ENCODE results near the gene NAA30. TPM values are rescaled to one million over a fixed set of nuclear protein-coding genes. Genes with fewer than 3 reads are reported as not detected.
"Not testable (repeated sequence)": the region's sequence is repeated elsewhere in the genome, so short reads cannot be mapped to it uniquely, and the experiment has no call there.

NAA30 gene
- total RNA-seq (2014; rRNA removed; shearing (Covaris generic)) (23.9 and 30.0 TPM in 2 replicates), polyA plus RNA-seq (2016; fragmentation: Nextera tagmentation; extraction: Ambion mirVana) (14.3 and 17.2 TPM in 2 replicates)

DNA sequence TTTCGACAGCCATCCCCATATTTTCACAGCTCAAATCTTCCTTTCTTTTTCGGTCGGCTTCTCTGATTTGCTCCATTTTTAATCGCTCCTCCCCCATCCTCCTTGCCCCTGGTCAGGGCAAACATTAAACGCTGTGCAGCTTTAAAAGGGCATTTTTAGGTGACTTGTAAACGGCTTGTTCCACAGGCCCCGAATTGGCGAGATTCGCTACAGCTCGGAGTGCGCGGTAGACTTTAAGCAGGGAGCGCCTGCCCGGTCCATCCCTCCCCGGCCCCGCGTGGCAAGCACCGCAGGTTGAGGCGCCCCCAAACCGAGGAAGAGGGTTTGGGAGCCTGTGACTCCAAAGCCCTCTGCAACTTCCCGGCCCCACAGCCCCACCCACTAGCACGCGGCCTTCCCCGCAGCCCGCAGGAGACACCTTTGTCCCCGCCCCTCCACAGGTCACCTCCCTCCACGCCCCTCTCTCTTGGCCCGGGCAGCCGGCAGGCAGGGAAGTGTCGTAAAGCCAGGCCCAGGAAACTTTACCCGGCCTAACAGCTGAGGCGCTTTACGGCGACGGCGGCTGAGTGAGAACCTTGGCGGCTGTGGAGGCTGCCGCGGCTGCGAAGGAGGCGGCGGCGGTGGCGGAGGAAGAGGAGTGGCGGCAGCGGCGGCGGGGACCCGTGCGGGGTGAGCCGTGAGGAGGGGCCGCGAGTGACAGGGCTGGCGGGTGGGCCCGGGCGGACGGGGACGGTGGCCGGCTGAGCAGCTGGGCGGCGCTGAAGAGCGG lies at the start of gene NAA30:
NAA30 (plus strand) TSS at position 550 of the 769 bp plus-strand sequence. CDS start 372 bp downstream, outside the sequence.
- Histone ChIP-seq H3K4me2 (ENCODE audit: unreplicated experiment) (peak within 1 kb of the TSS; percentile 90), H3K9me3 (ENCODE audit: low read depth) (no peaks in the 10 kb centered on the region), H3K79me2 (ENCODE audit: insufficient read depth) (peaks cover 46% of the 10 kb centered on the region), H3K4me3 (peak within 1 kb of the TSS; percentile 82), H3K9me2 (ENCODE audit: insufficient read depth) (no peaks in the 10 kb centered on the region), H2AFZ (peak within 1 kb of the TSS; percentile 98), H3K27me3 (replicated peaks; ENCODE audit: insufficient read depth) (no peaks in the 10 kb centered on the region), H3K4me1 (ENCODE audit: insufficient read depth) (peaks cover 30% of the 10 kb centered on the region), H3K27ac (peak within 1 kb of the TSS; percentile 55), H3K36me3 (ENCODE audit: low read depth) (no peaks in the 10 kb centered on the region), H3F3A (ENCODE audit: insufficient read depth) (no peaks in the 10 kb centered on the region), H4K20me1 (ENCODE audit: insufficient read depth) (no peaks in the 10 kb centered on the region; the same call in 1 of the 2 replicates), H3K9ac (peak within 1 kb of the TSS; percentile 82)
- 1% methylated on average over 41 to 61 of the region's 62 CpGs for WGBS, 2 experiments (ENCODE audit: low coverage in 1 of 2, low lambda C conversion rate in 2 of 2, missing lambda C conversion rate in 2 of 2)
- TF ChIP-seq EZH2 (IDR thresholded peaks at IDR 0.05; ENCODE audit: insufficient read depth, poor library complexity, severe bottlenecking), result no peak
- no peak for TF ChIP-seq EZH2phosphoT487 (IDR thresholded peaks at IDR 0.05; ENCODE audit: insufficient read depth, low read depth)
- in situ Hi-C loops (cut with MboI), result no loop called here
- peak; percentile 98 for DNase-seq

DNA sequence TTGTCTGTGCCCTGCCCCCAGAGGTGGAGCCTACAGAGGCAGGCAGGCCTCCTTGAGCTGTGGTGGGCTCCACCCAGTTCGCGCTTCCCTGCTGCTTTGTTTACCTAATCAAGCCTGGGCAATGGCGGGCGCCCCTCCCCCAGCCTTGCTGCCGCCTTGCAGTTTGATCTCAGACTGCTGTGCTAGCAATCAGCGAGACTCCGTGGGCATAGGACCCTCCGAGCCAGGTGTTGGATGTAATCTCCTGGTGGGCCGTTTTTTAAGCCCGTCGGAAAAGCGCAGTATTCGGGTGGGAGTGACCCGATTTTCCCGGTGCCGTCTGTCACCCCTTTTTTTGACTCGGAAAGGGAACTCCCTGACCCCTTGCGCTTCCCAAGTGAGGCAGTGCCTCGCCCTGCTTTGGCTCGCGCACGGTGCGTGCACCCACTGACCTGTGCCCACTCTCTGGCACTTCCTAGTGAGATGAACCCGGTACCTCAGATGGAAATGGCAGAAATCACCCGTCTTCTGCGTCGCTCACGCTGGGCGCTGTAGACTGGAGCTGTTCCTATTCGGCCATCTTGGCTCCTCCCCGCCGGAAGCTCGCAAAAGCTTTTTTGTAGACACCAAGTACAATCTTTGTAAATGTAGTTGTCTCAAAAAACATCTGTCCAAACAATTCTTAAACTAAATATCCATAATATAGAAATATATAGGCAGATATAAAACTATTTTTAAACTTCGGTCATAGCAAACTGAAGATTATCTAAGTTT lies 46.7 kb upstream of the NAA30 start:
- in situ Hi-C loops (cut with MboI); H3K36me3 ChIP-seq (ENCODE audit: low read depth); H3K4me2 ChIP-seq (ENCODE audit: unreplicated experiment): not testable (repeated sequence)

DNA sequence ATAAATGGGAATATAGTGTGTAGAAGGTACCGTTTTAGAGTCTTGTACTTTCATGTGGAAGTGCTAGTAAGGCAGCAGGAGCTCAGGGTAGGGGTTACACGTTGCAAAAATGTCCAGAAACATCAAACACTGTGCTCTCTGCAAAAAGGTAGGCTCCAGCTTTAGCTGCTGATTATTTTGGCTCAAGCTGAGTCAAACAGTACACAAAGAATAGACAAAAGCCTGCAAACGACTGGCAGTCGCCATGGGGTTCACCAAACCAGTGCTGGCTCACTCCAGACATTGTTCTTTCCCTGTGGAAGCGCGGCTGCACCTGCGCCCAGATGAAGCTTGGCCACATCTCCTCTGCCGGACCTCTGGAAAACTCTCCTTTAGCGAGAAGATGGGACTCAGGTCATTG lies 45.3 kb upstream of the NAA30 start:
- no peaks in the 10 kb centered on the region for H3K9me3 ChIP-seq (ENCODE audit: low read depth)
- H3K9ac ChIP-seq, result no peak overlapping the region
- no peak overlapping the region for H3K27ac ChIP-seq
- no peak for DNase-seq
- no peak for TF ChIP-seq EZH2phosphoT487 (IDR thresholded peaks at IDR 0.05; ENCODE audit: insufficient read depth, low read depth)
- TF ChIP-seq EZH2 (IDR thresholded peaks at IDR 0.05; ENCODE audit: insufficient read depth, poor library complexity, severe bottlenecking), result no peak
- no peaks in the 10 kb centered on the region for H3K27me3 ChIP-seq (replicated peaks; ENCODE audit: insufficient read depth)
- H3K4me2 ChIP-seq (ENCODE audit: unreplicated experiment), result no peak overlapping the region
- H3K36me3 ChIP-seq (ENCODE audit: low read depth), result no peaks in the 10 kb centered on the region
- H4K20me1 ChIP-seq (ENCODE audit: insufficient read depth), result no peaks in the 10 kb centered on the region
- H3K9me2 ChIP-seq (ENCODE audit: insufficient read depth), result no peaks in the 10 kb centered on the region
- no peak overlapping the region for H2AFZ ChIP-seq
- in situ Hi-C loops (cut with MboI), result no loop called here
- 0 out of 2 replicates have a peak, but pooled peaks cover 6% of the 10 kb centered on the region for H3F3A ChIP-seq (ENCODE audit: insufficient read depth)
- no peak overlapping the region for H3K4me3 ChIP-seq
- 66 to 68% methylated on average over 9 of the region's 9 CpGs for WGBS, 2 experiments (ENCODE audit: low coverage in 1 of 2, low lambda C conversion rate in 2 of 2, missing lambda C conversion rate in 2 of 2)
- H3K4me1 ChIP-seq (ENCODE audit: insufficient read depth), result peaks cover 7% of the 10 kb centered on the region
- H3K79me2 ChIP-seq (ENCODE audit: insufficient read depth), result no peaks in the 10 kb centered on the region

More for the DNA sequence above, 46.7 kb upstream of the NAA30 start:
- H4K20me1 ChIP-seq (ENCODE audit: insufficient read depth); H3K27me3 ChIP-seq (replicated peaks; ENCODE audit: insufficient read depth); H3K4me3 ChIP-seq; H3K27ac ChIP-seq; H2AFZ ChIP-seq; H3K9me3 ChIP-seq (ENCODE audit: low read depth); H3F3A ChIP-seq (ENCODE audit: insufficient read depth); H3K9ac ChIP-seq; H3K9me2 ChIP-seq (ENCODE audit: insufficient read depth); H3K4me1 ChIP-seq (ENCODE audit: insufficient read depth); H3K79me2 ChIP-seq (ENCODE audit: insufficient read depth); DNase-seq: not testable (repeated sequence)
- WGBS, 2 experiments (ENCODE audit: low coverage in 1 of 2, low lambda C conversion rate in 2 of 2, missing lambda C conversion rate in 2 of 2), result 68 to 71% methylated on average over 28 to 34 of the region's 34 CpGs

DNA sequence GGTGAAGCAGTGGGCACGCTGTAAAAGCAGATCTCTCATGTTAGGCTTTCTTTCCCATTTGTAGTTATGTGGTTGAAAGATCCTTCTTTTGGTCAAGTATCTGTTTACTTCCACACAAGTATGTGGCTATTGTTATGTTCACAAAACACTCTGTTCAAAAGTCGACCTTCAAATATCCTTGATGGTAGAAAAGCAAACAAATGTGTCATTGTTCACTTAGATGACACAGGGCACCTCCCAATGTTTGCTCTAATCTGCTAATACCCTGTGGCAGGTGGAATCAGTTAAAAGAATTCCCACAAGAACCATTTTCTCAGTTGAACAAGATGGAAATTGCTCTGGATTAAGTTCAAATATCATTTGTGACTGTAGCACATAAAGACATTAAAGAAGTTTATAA lies 43.6 kb upstream of the NAA30 start:
- H3K79me2 ChIP-seq (ENCODE audit: insufficient read depth), result no peaks in the 10 kb centered on the region
- no peak overlapping the region for H3K9ac ChIP-seq
- in situ Hi-C loops (cut with MboI), result no loop called here
- H3K9me2 ChIP-seq (ENCODE audit: insufficient read depth), result no peaks in the 10 kb centered on the region
- peaks cover 7% of the 10 kb centered on the region for H3K4me1 ChIP-seq (ENCODE audit: insufficient read depth)
- H3K36me3 ChIP-seq (ENCODE audit: low read depth), result no peaks in the 10 kb centered on the region
- no peak overlapping the region for H3K4me3 ChIP-seq
- no peak for TF ChIP-seq EZH2phosphoT487 (IDR thresholded peaks at IDR 0.05; ENCODE audit: insufficient read depth, low read depth)
- TF ChIP-seq EZH2 (IDR thresholded peaks at IDR 0.05; ENCODE audit: insufficient read depth, poor library complexity, severe bottlenecking), result no peak
- no peaks in the 10 kb centered on the region for H3K27me3 ChIP-seq (replicated peaks; ENCODE audit: insufficient read depth)
- H2AFZ ChIP-seq, result no peak overlapping the region
- WGBS, 2 experiments (ENCODE audit: low coverage in 1 of 2, low lambda C conversion rate in 2 of 2, missing lambda C conversion rate in 2 of 2), result 35 to 43% methylated on average over 2 of the region's 2 CpGs
- H3K9me3 ChIP-seq (ENCODE audit: low read depth), result no peaks in the 10 kb centered on the region
- DNase-seq, result no peak
- H4K20me1 ChIP-seq (ENCODE audit: insufficient read depth), result no peaks in the 10 kb centered on the region
- no peak overlapping the region for H3K27ac ChIP-seq
- 0 out of 2 replicates have a peak, but pooled peaks cover 6% of the 10 kb centered on the region for H3F3A ChIP-seq (ENCODE audit: insufficient read depth)
- no peak overlapping the region for H3K4me2 ChIP-seq (ENCODE audit: unreplicated experiment)

Measured in GM23248 (cell line).